H9 (cell line): Measurements from ENCODE around the gene ARL5A. TPM values are rescaled to one million over a fixed set of nuclear protein-coding genes. Genes with fewer than 3 reads are reported as not detected.

Experiments used
- DNase-seq: peaks from one replicate; pipeline ENCODE4 v3.0.0-alpha.2; 2017
- H2AFZ ChIP-seq: one replicate; pipeline ENCODE4 v1.6.1; 2013; ENCODE audit warnings: mild to moderate bottlenecking, low read length, control low read depth, moderate library complexity
- H2AK5ac ChIP-seq: 2 replicates; pipeline ENCODE4 v1.6.1; 2013; ENCODE audit warnings: low read length, control low read depth, mixed read lengths; ENCODE audit not compliant: insufficient read length
- H2BK120ac ChIP-seq: one replicate; pipeline ENCODE4 v1.6.1; 2013; ENCODE audit warnings: low read depth, mild to moderate bottlenecking, low read length, control low read depth, inconsistent platforms; ENCODE audit not compliant: poor library complexity, severe bottlenecking
- H2BK12ac ChIP-seq: 2 replicates; pipeline ENCODE4 v1.6.1; 2013; ENCODE audit warnings: low read length, control low read depth, mixed read lengths, low read depth; ENCODE audit not compliant: insufficient read length
- H2BK15ac ChIP-seq: 2 replicates; pipeline ENCODE4 v1.6.1; 2013; ENCODE audit warnings: low read depth, low read length, control low read depth
- H2BK20ac ChIP-seq: one replicate; pipeline ENCODE4 v1.6.1; 2013; ENCODE audit warnings: low read depth, mild to moderate bottlenecking, low read length, control low read depth, inconsistent platforms; ENCODE audit not compliant: poor library complexity, severe bottlenecking
- H2BK5ac ChIP-seq: 2 replicates; pipeline ENCODE4 v1.6.1; 2013; ENCODE audit warnings: low read length, control low read depth, mixed read lengths; ENCODE audit not compliant: insufficient read length
- H3K14ac ChIP-seq: 2 replicates; pipeline ENCODE4 v1.6.1; 2013; ENCODE audit warnings: low read length, control low read depth; ENCODE audit not compliant: insufficient read depth
- H3K18ac ChIP-seq: 2 replicates; pipeline ENCODE4 v1.6.1; 2013; ENCODE audit warnings: low read depth, mild to moderate bottlenecking, mixed read lengths, low read length, control low read depth; ENCODE audit not compliant: insufficient read length
- H3K23ac ChIP-seq: 2 replicates; pipeline ENCODE4 v1.6.1; 2013; ENCODE audit warnings: low read length, control low read depth, mixed read lengths, low read depth; ENCODE audit not compliant: insufficient read length
- H3K23me2 ChIP-seq: 2 replicates; pipeline ENCODE4 v1.6.1; 2013; ENCODE audit warnings: low read depth, mild to moderate bottlenecking, mixed read lengths, low read length, control low read depth; ENCODE audit not compliant: insufficient read length, poor library complexity, severe bottlenecking
- H3K27ac ChIP-seq: 2 replicates; pipeline ENCODE4 v1.5.1; 2013; ENCODE audit warnings: low read length, control low read depth, mixed read lengths, low read depth; ENCODE audit not compliant: insufficient read length
- H3K27me3 ChIP-seq: 2 replicates; pipeline ENCODE4 v1.6.1; 2013; ENCODE audit warnings: low read length, control low read depth, inconsistent platforms; ENCODE audit not compliant: insufficient read depth
- H3K4ac ChIP-seq: 2 replicates; pipeline ENCODE4 v1.6.1; 2013; ENCODE audit warnings: low read depth, mild to moderate bottlenecking, control low read depth, inconsistent platforms, low read length, moderate library complexity
- H3K4me1 ChIP-seq: 2 replicates; pipeline ENCODE4 v1.6.1; 2013; ENCODE audit warnings: low read length, control low read depth, inconsistent platforms; ENCODE audit not compliant: insufficient read depth
- H3K4me2 ChIP-seq: 2 replicates; pipeline ENCODE4 v1.6.1; 2013; ENCODE audit warnings: low read length, control low read depth, mixed read lengths; ENCODE audit not compliant: insufficient read length, insufficient read depth
- H3K56ac ChIP-seq: 2 replicates; pipeline ENCODE4 v1.6.1; 2013; ENCODE audit warnings: low read depth, mild to moderate bottlenecking, mixed read lengths, low read length, control low read depth; ENCODE audit not compliant: insufficient read length
- H3K79me1 ChIP-seq: 2 replicates; pipeline ENCODE4 v1.6.1; 2013; ENCODE audit warnings: low read depth, mild to moderate bottlenecking, moderate library complexity, low read length, control low read depth, inconsistent platforms; ENCODE audit not compliant: insufficient read depth, poor library complexity, severe bottlenecking
- H3K79me2 ChIP-seq: 2 replicates; pipeline ENCODE4 v1.6.1; 2013; ENCODE audit warnings: low read length, control low read depth, inconsistent platforms; ENCODE audit not compliant: insufficient read depth
- H3K9ac ChIP-seq: 2 replicates; pipeline ENCODE4 v1.6.1; 2013; ENCODE audit warnings: low read length, control low read depth, mixed read lengths; ENCODE audit not compliant: insufficient read length; ENCODE audit errors: extremely low read depth
- H3K9me3 ChIP-seq: one replicate; pipeline ENCODE4 v1.6.1; 2013; ENCODE audit warnings: low read depth, low read length, inconsistent platforms; ENCODE audit not compliant: control insufficient read depth
- H3T11ph ChIP-seq: one replicate; pipeline ENCODE4 v1.6.1; 2013; ENCODE audit warnings: mild to moderate bottlenecking, low read length, control low read depth, inconsistent platforms
- H4K20me1 ChIP-seq: one replicate; pipeline ENCODE4 v1.6.1; 2013; ENCODE audit not compliant: control insufficient read depth, insufficient read length, insufficient read depth
- H4K5ac ChIP-seq: 2 replicates; pipeline ENCODE4 v1.6.1; 2013; ENCODE audit warnings: low read depth, mild to moderate bottlenecking, mixed read lengths, low read length, control low read depth; ENCODE audit not compliant: insufficient read length
- H4K8ac ChIP-seq: replicated peaks from 2 replicates; pipeline ENCODE4 v1.6.1; 2013; ENCODE audit warnings: low read length, control low read depth, mixed read lengths, low read depth; ENCODE audit not compliant: insufficient read length
- H4K91ac ChIP-seq: 2 replicates; pipeline ENCODE4 v1.6.1; 2013; ENCODE audit warnings: low read depth, mild to moderate bottlenecking, moderate library complexity, mixed read lengths, low read length, control low read depth; ENCODE audit not compliant: insufficient read length
- H3K27ac Mint-ChIP-seq, 3 experiments: 2 replicates in 2 of 3; 3 replicates in 1 of 3; pipeline ENCODE4 v1.8.0; 2020 to 2021; ENCODE audit warnings: mixed read lengths in 3 of 3, mild to moderate bottlenecking in 1 of 3, moderate library complexity in 1 of 3
- H3K27me3 Mint-ChIP-seq: 2 replicates; pipeline ENCODE4 v1.8.0; 2021; ENCODE audit warnings: low read depth, mild to moderate bottlenecking, moderate library complexity, mixed read lengths
- H3K36me3 Mint-ChIP-seq, 3 experiments: 2 replicates in 2 of 3; 3 replicates in 1 of 3; pipeline ENCODE4 v1.8.0; 2020 to 2021; ENCODE audit warnings: low read depth in 3 of 3, mixed read lengths in 3 of 3; ENCODE audit not compliant: insufficient read depth in 1 of 3
- H3K4me1 Mint-ChIP-seq, 2 experiments: 2 replicates each; pipeline ENCODE4 v1.8.0; 2020; ENCODE audit warnings: mixed read lengths in 2 of 2
- H3K4me3 Mint-ChIP-seq, 2 experiments: 2 replicates in 1 of 2; 3 replicates in 1 of 2; pipeline ENCODE4 v1.8.0; 2020 to 2021; ENCODE audit warnings: mild to moderate bottlenecking in 2 of 2, mixed read lengths in 2 of 2, moderate library complexity in 1 of 2
- H3K9me3 Mint-ChIP-seq, 2 experiments: 2 replicates in 1 of 2; 3 replicates in 1 of 2; pipeline ENCODE4 v1.8.0; 2020; ENCODE audit warnings: mild to moderate bottlenecking in 2 of 2, mixed read lengths in 2 of 2, moderate library complexity in 1 of 2
- WGBS: extraction: QIAGEN DNeasy Blood & Tissue Kit; methylation state at CpG from one replicate; pipeline ENCODE4 v1.1.7; 2013; ENCODE audit warnings: missing lambda C conversion rate, low lambda C conversion rate, mixed read lengths; ENCODE audit not compliant: insufficient read length; ENCODE audit errors: extremely low coverage; 5-methylcytosine and 5-hydroxymethylcytosine counted together
- total RNA-seq: library from RNA; stranded (reverse); gene quantifications from 2 replicates; pipeline ENCODE4 v1.2.1, GENCODE V29; 2021
- TF ChIP-seq, protein P1 (sequence below): fragments of 200-600 bp; sonication (generic); conservative IDR thresholded peaks from 3 replicates; pipeline ENCODE4 v1.8.0; 2021; ENCODE audit warnings: antibody characterized with exemption, mild to moderate bottlenecking

ARL5A gene
- total RNA-seq, 1 experiment from 2014 or later = 66.7 TPM

- H2BK5ac ChIP-seq = no peak overlapping the region
- no peak overlapping the region for H3K9ac ChIP-seq
- no peak overlapping the region for H3K4ac ChIP-seq
- no peak overlapping the region for H3T11ph ChIP-seq
- no peak for DNase-seq
- Mint-ChIP-seq H3K9me3 (no peaks in the 10 kb centered on the region), H3K4me1 (no peaks in the 10 kb centered on the region; a peak in 1 of 4 replicates), H3K4me3 (no peak overlapping the region), H3K27me3 (no peaks in the 10 kb centered on the region), H3K36me3 (peaks cover 22 to 34% (median 30%) of the 10 kb centered on the region in 3 experiments), H3K27ac (no peak overlapping the region)
- H2BK20ac ChIP-seq = no peak overlapping the region
- no peak overlapping the region for H3K56ac ChIP-seq
- no peaks in the 10 kb centered on the region for H4K20me1 ChIP-seq
- H4K8ac ChIP-seq = no peak overlapping the region
- H2BK120ac ChIP-seq = no peak overlapping the region
- peaks cover 16% of the 10 kb centered on the region; the same call in 1 of the 2 replicates for H3K79me2 ChIP-seq
- no peaks in the 10 kb centered on the region for H3K23me2 ChIP-seq
- H4K5ac ChIP-seq = no peak overlapping the region
- H2BK12ac ChIP-seq = no peak overlapping the region
- TF ChIP-seq, protein P1, sequence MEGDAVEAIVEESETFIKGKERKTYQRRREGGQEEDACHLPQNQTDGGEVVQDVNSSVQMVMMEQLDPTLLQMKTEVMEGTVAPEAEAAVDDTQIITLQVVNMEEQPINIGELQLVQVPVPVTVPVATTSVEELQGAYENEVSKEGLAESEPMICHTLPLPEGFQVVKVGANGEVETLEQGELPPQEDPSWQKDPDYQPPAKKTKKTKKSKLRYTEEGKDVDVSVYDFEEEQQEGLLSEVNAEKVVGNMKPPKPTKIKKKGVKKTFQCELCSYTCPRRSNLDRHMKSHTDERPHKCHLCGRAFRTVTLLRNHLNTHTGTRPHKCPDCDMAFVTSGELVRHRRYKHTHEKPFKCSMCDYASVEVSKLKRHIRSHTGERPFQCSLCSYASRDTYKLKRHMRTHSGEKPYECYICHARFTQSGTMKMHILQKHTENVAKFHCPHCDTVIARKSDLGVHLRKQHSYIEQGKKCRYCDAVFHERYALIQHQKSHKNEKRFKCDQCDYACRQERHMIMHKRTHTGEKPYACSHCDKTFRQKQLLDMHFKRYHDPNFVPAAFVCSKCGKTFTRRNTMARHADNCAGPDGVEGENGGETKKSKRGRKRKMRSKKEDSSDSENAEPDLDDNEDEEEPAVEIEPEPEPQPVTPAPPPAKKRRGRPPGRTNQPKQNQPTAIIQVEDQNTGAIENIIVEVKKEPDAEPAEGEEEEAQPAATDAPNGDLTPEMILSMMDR = no peak
- H3K4me1 ChIP-seq = no peaks in the 10 kb centered on the region
- H3K14ac ChIP-seq = no peak overlapping the region
- no peak overlapping the region for H3K4me2 ChIP-seq
- no peak overlapping the region for H2BK15ac ChIP-seq
- WGBS = no CpG with 5 or more reads among the region's 9 CpGs
- H3K18ac ChIP-seq = no peak overlapping the region
- no peak overlapping the region for H3K23ac ChIP-seq
- no peak overlapping the region for H4K91ac ChIP-seq
- no peak overlapping the region for H2AFZ ChIP-seq
- no peaks in the 10 kb centered on the region for H3K27me3 ChIP-seq
- no peak overlapping the region for H2AK5ac ChIP-seq
- no peaks in the 10 kb centered on the region for H3K79me1 ChIP-seq
- no peak overlapping the region for H3K27ac ChIP-seq
- no peaks in the 10 kb centered on the region for H3K9me3 ChIP-seq
Measured at GRCh38 chr2:151815821-151816489, 12.3 kb downstream of the ARL5A start.
